ENCODE measurements around the gene NEDD8.

DNA sequence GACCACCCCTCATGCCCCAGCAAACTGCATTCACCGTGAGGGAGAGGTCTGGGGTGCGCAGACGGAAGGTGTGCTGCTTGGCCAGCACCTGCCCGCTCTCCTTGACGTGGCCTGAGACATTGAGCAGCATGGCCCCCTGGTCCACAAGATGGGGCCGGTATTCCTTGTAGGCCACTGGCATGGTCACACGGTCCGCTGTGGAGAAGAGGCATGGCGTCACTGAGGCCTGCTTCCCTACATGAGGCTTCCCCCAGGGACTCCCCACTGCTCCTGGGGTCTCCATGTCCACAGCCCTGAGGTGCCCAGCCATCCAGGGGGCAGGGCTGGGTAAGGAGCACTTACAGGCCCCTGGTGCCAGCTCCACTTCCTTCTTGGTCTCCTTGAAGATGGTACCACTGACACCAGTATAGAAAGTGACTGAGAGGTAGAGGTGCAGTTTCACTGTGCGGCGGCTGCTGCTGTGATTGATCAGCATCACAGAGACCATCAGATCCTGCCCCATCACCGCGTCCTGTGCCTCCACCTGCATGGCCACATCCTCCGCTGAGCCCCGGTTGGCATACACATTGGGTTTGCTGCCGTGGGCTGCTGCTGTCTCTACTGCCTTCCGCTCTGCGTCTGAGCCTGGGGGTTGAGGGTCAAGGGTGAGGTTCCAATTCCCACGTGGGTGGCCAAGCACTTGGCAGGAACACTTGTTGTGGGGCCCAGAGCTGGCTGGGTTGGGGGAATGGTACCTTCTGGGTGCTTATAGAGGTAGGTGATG lies 22.6 kb upstream of the NEDD8 start:
- TF ChIP-seq POLR2A (IDR thresholded peaks at IDR 0.05) (no peak), CTCF (IDR thresholded peaks at IDR 0.05) (no peak), EP300 (IDR thresholded peaks at IDR 0.05; ENCODE audit: low read depth) (no peak)

Measured in transverse colon (tissue), 3 donors.